Type B pancreatic cell (in vitro differentiated cells): ENCODE measurements around the gene KATNIP. TPM values are rescaled to one million over a fixed set of nuclear protein-coding genes. Genes with fewer than 3 reads are reported as not detected.

Experiments
- DNase-seq: peaks from one replicate; pipeline ENCODE4 v3.0.0; 2021; ENCODE audit warnings: mixed read lengths; ENCODE audit not compliant: unreplicated experiment; ENCODE audit errors: extremely low spot score
- H3K27ac Mint-ChIP-seq: 2 replicates; pipeline ENCODE4 v1.8.0; 2021; ENCODE audit warnings: mild to moderate bottlenecking, mixed read lengths
- H3K27me3 Mint-ChIP-seq: 2 replicates; pipeline ENCODE4 v1.8.0; 2021; ENCODE audit warnings: mixed read lengths
- H3K36me3 Mint-ChIP-seq: 2 replicates; pipeline ENCODE4 v1.8.0; 2021; ENCODE audit warnings: mixed read lengths
- H3K4me1 Mint-ChIP-seq: one replicate; pipeline ENCODE4 v1.8.0; 2021; ENCODE audit warnings: mixed read lengths; ENCODE audit not compliant: unreplicated experiment
- H3K4me3 Mint-ChIP-seq: 2 replicates; pipeline ENCODE4 v1.8.0; 2021; ENCODE audit warnings: mild to moderate bottlenecking, mixed read lengths
- H3K9me3 Mint-ChIP-seq: 2 replicates; pipeline ENCODE4 v1.8.0; 2021; ENCODE audit warnings: mixed read lengths
- total RNA-seq: library from RNA; stranded (reverse); gene quantifications from 2 replicates; pipeline ENCODE4 v1.2.1, GENCODE V29; 2021; ENCODE audit warnings: low replicate concordance
- TF ChIP-seq, protein P1 (sequence below): fragments of 200-600 bp; sonication (generic); conservative IDR thresholded peaks from 2 replicates; pipeline ENCODE4 v1.5.0; 2021; ENCODE audit warnings: antibody characterized with exemption, mild to moderate bottlenecking

KATNIP gene
- total RNA-seq, 1 donor from 2014 or later: 35.8 TPM

DNA sequence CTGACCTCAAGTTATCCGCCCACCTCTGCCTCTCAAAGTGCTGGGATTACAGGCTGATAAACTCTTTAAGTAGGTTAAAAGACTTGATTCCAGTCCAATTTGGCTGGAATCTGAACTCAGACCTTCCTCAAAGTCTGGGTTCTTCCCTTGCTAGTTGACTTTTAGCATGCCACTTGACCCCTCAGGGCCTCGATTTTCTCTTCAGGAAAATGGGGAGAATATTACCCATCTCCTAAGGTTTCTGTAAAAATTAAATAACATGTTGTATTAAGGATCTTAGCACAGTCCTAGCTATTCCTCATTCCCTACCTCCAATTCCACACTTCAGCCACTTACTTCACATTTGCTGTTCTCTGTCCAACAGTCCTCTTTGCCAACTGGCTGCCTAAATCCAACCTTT lies 2.1 kb upstream of the KATNIP start:
- Mint-ChIP-seq H3K4me1 (peaks cover 26% of the 10 kb centered on the region), H3K27me3 (no peaks in the 10 kb centered on the region), H3K36me3 (peaks cover 21% of the 10 kb centered on the region), H3K9me3 (no peaks in the 10 kb centered on the region), H3K4me3 (peak overlapping the region; percentile 99), H3K27ac (no peak overlapping the region)
- TF ChIP-seq, protein P1, sequence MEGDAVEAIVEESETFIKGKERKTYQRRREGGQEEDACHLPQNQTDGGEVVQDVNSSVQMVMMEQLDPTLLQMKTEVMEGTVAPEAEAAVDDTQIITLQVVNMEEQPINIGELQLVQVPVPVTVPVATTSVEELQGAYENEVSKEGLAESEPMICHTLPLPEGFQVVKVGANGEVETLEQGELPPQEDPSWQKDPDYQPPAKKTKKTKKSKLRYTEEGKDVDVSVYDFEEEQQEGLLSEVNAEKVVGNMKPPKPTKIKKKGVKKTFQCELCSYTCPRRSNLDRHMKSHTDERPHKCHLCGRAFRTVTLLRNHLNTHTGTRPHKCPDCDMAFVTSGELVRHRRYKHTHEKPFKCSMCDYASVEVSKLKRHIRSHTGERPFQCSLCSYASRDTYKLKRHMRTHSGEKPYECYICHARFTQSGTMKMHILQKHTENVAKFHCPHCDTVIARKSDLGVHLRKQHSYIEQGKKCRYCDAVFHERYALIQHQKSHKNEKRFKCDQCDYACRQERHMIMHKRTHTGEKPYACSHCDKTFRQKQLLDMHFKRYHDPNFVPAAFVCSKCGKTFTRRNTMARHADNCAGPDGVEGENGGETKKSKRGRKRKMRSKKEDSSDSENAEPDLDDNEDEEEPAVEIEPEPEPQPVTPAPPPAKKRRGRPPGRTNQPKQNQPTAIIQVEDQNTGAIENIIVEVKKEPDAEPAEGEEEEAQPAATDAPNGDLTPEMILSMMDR: no peak
- no peak for DNase-seq

GRCh38 chr16:27549464-27549745 lies 539 bp upstream of the KATNIP start:
- Mint-ChIP-seq H3K9me3 (no peaks in the 10 kb centered on the region), H3K4me3 (peak overlapping the region; percentile 99), H3K36me3 (peaks cover 14% of the 10 kb centered on the region), H3K27me3 (no peaks in the 10 kb centered on the region), H3K27ac (peak overlapping the region; percentile 100), H3K4me1 (peaks cover 26% of the 10 kb centered on the region)
- TF ChIP-seq, protein P1: no peak
- DNase-seq: no peak

GRCh38 chr16:27550582-27550920 lies 607 bp downstream of the KATNIP start:
- TF ChIP-seq, protein P1: no peak
- H3K27me3 Mint-ChIP-seq: no peaks in the 10 kb centered on the region

DNA sequence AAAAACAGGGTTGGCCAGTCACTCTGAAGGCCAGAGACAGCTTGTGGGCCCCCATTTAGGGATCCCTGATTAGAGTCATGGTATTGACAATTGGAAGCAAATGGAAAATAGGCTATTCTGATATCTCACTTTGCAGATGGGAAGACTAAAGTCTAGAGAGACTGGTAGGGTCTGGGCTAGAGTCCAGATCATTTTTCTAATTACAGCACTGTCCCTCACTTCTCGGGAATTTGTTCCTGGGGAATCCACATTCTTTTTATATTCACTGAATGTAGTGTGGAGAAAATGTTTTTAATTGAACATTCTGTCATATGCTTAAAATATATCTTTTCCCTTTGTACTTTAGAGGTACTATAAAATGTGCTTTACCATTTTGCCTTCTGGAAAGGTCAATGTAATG lies 1.1 kb downstream of the KATNIP start:
- Mint-ChIP-seq H3K27me3 (no peaks in the 10 kb centered on the region), H3K27ac (peak overlapping the region; percentile 100), H3K4me1 (peaks cover 26% of the 10 kb centered on the region), H3K9me3 (no peaks in the 10 kb centered on the region), H3K36me3 (peaks cover 7% of the 10 kb centered on the region), H3K4me3 (peak overlapping the region; percentile 99)
- TF ChIP-seq, protein P1: no peak
- DNase-seq: no peak

More at GRCh38 chr16:27550582-27550920, 607 bp downstream of the KATNIP start:
- peaks cover 7% of the 10 kb centered on the region for H3K36me3 Mint-ChIP-seq
- no peaks in the 10 kb centered on the region for H3K9me3 Mint-ChIP-seq
- DNase-seq: no peak
- H3K27ac Mint-ChIP-seq: peak overlapping the region; percentile 100
- peak overlapping the region; percentile 99 for H3K4me3 Mint-ChIP-seq
- H3K4me1 Mint-ChIP-seq: peaks cover 26% of the 10 kb centered on the region

DNA sequence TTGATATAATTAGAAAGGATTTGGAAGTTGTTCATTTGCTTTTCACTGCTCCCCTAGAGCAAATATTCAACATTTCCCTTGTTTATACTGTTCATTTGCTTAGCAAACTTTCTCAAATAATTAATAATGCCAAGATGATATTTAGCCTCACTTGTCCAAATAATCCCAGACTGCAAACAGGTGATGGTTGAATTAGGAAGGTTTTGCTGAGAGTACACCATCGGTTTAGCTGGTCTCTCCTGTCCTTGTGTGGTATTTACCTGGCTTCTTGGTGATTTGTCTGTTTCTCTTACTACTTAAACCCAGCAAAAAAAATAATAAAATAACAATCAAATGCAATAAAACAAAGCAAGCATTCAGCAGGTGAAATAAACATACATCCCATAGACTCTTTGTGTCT lies 6.5 kb downstream of the KATNIP start:
- no peak overlapping the region for H3K27ac Mint-ChIP-seq
- H3K4me1 Mint-ChIP-seq: peaks cover 4% of the 10 kb centered on the region
- peaks cover 7% of the 10 kb centered on the region for H3K36me3 Mint-ChIP-seq
- H3K27me3 Mint-ChIP-seq: no peaks in the 10 kb centered on the region
- DNase-seq: no peak
- TF ChIP-seq, protein P1: no peak
- no peak overlapping the region for H3K4me3 Mint-ChIP-seq
- H3K9me3 Mint-ChIP-seq: no peaks in the 10 kb centered on the region

DNA sequence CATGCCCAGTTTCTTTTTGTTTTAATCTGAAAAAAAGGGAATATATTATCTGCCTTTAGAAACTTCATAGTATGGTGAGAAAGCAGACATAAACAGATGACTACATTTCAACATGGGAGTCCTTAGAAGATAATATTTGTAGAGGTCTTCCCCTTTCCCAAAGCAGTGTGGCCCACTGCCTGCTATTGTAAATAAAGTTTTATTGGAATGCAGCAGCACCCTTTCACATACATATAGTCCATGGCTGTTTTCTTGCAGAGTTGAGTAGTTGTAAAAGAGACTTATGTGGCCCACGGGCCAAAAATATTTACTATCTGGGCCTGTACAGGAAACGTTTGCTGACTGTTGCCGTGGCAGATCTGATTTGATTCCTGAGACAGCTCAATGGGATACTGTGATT lies 8.5 kb downstream of the KATNIP start:
- DNase-seq: no peak
- H3K27ac Mint-ChIP-seq: no peak overlapping the region
- peaks cover 7% of the 10 kb centered on the region for H3K36me3 Mint-ChIP-seq
- TF ChIP-seq, protein P1: no peak
- H3K4me1 Mint-ChIP-seq: peaks cover 4% of the 10 kb centered on the region
- no peaks in the 10 kb centered on the region for H3K9me3 Mint-ChIP-seq
- no peak overlapping the region for H3K4me3 Mint-ChIP-seq
- H3K27me3 Mint-ChIP-seq: no peaks in the 10 kb centered on the region
